Epithelial cell of proximal tubule (primary cell): ENCODE measurements around the gene PIK3R1. TPM values are rescaled to one million over a fixed set of nuclear protein-coding genes. Genes with fewer than 3 reads are reported as not detected.

Experiments used
- DNase-seq: peaks from one replicate; pipeline ENCODE4 v3.0.0-alpha.2; 2011; ENCODE audit warnings: low read depth
- H3K4me3 ChIP-seq: 2 replicates; pipeline ENCODE4 v1.5.1; 2011; ENCODE audit warnings: low read depth, mild to moderate bottlenecking, low read length
- CTCF ChIP-seq: conservative IDR thresholded peaks from 2 replicates; pipeline ENCODE4 v1.5.1; 2012; ENCODE audit warnings: low read depth, mild to moderate bottlenecking, low read length
- total RNA-seq: library from RNA; depleted of rRNA; stranded (reverse); fragments of >200 nt; gene quantifications from 2 replicates; pipeline ENCODE4 v1.2.3, GENCODE V29; 2015

The PIK3R1 gene
- total RNA-seq, 1 donor from 2014 or later, result 5.9 TPM

GRCh38 chr5:68315679-68316271 lies 100.2 kb downstream of the PIK3R1 start:
- no peak overlapping the region for H3K4me3 ChIP-seq
- no peak for TF ChIP-seq CTCF
- no peak for DNase-seq

GRCh38 chr5:68316469-68316868 lies 100.9 kb downstream of the PIK3R1 start:
- TF ChIP-seq CTCF, result no peak
- H3K4me3 ChIP-seq, result no peak overlapping the region
- DNase-seq, result no peak

GRCh38 chr5:68317646-68318045 lies 102.1 kb downstream of the PIK3R1 start:
- H3K4me3 ChIP-seq, result no peak overlapping the region
- no peak for DNase-seq
- TF ChIP-seq CTCF, result no peak

GRCh38 chr5:68318955-68319705 lies 103.6 kb downstream of the PIK3R1 start:
- no peak overlapping the region for H3K4me3 ChIP-seq
- peak; percentile 85 for DNase-seq
- no peak for TF ChIP-seq CTCF

- TF ChIP-seq CTCF, result no peak
- peak; percentile 82 for DNase-seq
- no peak overlapping the region for H3K4me3 ChIP-seq
Measured at GRCh38 chr5:68319706-68320412, 104.3 kb downstream of the PIK3R1 start.

- no peak for TF ChIP-seq CTCF
- no peak overlapping the region for H3K4me3 ChIP-seq
Measured at GRCh38 chr5:68320413-68320986, 104.9 kb downstream of the PIK3R1 start.

More at GRCh38 chr5:68320413-68320986, 104.9 kb downstream of the PIK3R1 start:
- DNase-seq, result no peak
